HepG2 (cell line): ENCODE measurements around the gene SHF. TPM values are rescaled to one million over a fixed set of nuclear protein-coding genes. Genes with fewer than 3 reads are reported as not detected.

Experiments
- AHR ChIP-seq: IDR thresholded peaks from 2 replicates; pipeline ENCODE4 v1.6.1; 2018; ENCODE audit warnings: missing genetic modification reagents, missing compliant biosample characterization
- BHLHE40 ChIP-seq: IDR thresholded peaks from 2 replicates; pipeline ENCODE4 v1.6.1; 2011; ENCODE audit warnings: low read length, improper control_type of control experiment
- CBX5 ChIP-seq: sonication (generic); formaldehyde crosslinking; IDR thresholded peaks from 2 replicates; pipeline ENCODE4 v1.4.0; 2020; ENCODE audit warnings: missing genetic modification reagents, borderline replicate concordance
- DNMT1 ChIP-seq: sonication (generic); formaldehyde crosslinking; IDR thresholded peaks from 2 replicates; pipeline ENCODE4 v1.5.1; 2020; ENCODE audit warnings: mild to moderate bottlenecking, missing genetic modification reagents
- HDAC2 ChIP-seq: sonication (generic); formaldehyde crosslinking; IDR thresholded peaks from 2 replicates; pipeline ENCODE4 v1.4.0; 2020; ENCODE audit warnings: missing genetic modification reagents
- IRF2 ChIP-seq: IDR thresholded peaks from 2 replicates; pipeline ENCODE4 v1.6.1; 2018; ENCODE audit warnings: missing genetic modification reagents, missing compliant biosample characterization
- JUNB ChIP-seq: sonication (generic); formaldehyde crosslinking; IDR thresholded peaks from 2 replicates; pipeline ENCODE4 v1.8.0; 2022; ENCODE audit warnings: missing genetic modification reagents, mild to moderate bottlenecking, borderline replicate concordance
- KDM5B ChIP-seq: sonication (generic); formaldehyde crosslinking; IDR thresholded peaks from 2 replicates; pipeline ENCODE4 v1.4.0; 2020; ENCODE audit warnings: missing genetic modification reagents, mild to moderate bottlenecking, borderline replicate concordance
- MIXL1 ChIP-seq: IDR thresholded peaks from 2 replicates; pipeline ENCODE4 v1.6.1; 2016
- MTA1 ChIP-seq: sonication (generic); formaldehyde crosslinking; IDR thresholded peaks from 2 replicates; pipeline ENCODE4 v1.4.0; 2020; ENCODE audit warnings: missing genetic modification reagents, mild to moderate bottlenecking, borderline replicate concordance
- PRPF4 ChIP-seq: fragments of 200-400 bp; formaldehyde crosslinking; IDR thresholded peaks from 2 replicates; pipeline ENCODE4 v1.6.1; 2016; ENCODE audit warnings: low read length, low read depth; ENCODE audit not compliant: poor library complexity, severe bottlenecking
- SETDB1 ChIP-seq: sonication (generic); formaldehyde crosslinking; IDR thresholded peaks from 2 replicates; pipeline ENCODE4 v1.5.1; 2020; ENCODE audit warnings: missing genetic modification reagents, mild to moderate bottlenecking, borderline replicate concordance
- SKI ChIP-seq: fragments of 450-650 bp; IDR thresholded peaks from one replicate; pipeline ENCODE4 v1.6.1; 2018; ENCODE audit warnings: mild to moderate bottlenecking; ENCODE audit not compliant: partially characterized antibody
- TERF1 ChIP-seq: sonication (generic); formaldehyde crosslinking; IDR thresholded peaks from 2 replicates; pipeline ENCODE4 v1.8.0; 2022; ENCODE audit warnings: mild to moderate bottlenecking, missing genetic modification reagents, moderate library complexity
- ZFYVE20 ChIP-seq: sonication (generic); formaldehyde crosslinking; IDR thresholded peaks from 2 replicates; pipeline ENCODE4 v1.8.0; 2023; ENCODE audit warnings: low read depth, mild to moderate bottlenecking, moderate library complexity, missing genetic modification reagents, borderline replicate concordance
- ZNF20 ChIP-seq: sonication (generic); formaldehyde crosslinking; IDR thresholded peaks from 2 replicates; pipeline ENCODE4 v1.4.0; 2020; ENCODE audit warnings: mild to moderate bottlenecking, moderate library complexity, missing genetic modification reagents
- ZNF232 ChIP-seq: sonication (generic); formaldehyde crosslinking; IDR thresholded peaks from 2 replicates; pipeline ENCODE4 v1.4.0; 2020; ENCODE audit warnings: missing genetic modification reagents, borderline replicate concordance
- ZNF556 ChIP-seq: sonication (generic); formaldehyde crosslinking; IDR thresholded peaks from 2 replicates; pipeline ENCODE4 v1.4.0; 2020; ENCODE audit warnings: mild to moderate bottlenecking, missing genetic modification reagents, borderline replicate concordance
- ZNF616 ChIP-seq: sonication (generic); formaldehyde crosslinking; IDR thresholded peaks from 2 replicates; pipeline ENCODE4 v1.5.0; 2020; ENCODE audit warnings: low read depth, mild to moderate bottlenecking, missing genetic modification reagents
- ZNF670 ChIP-seq: sonication (generic); formaldehyde crosslinking; IDR thresholded peaks from 2 replicates; pipeline ENCODE4 v1.8.0; 2022; ENCODE audit warnings: mild to moderate bottlenecking, missing genetic modification reagents, borderline replicate concordance
- ZNF776 ChIP-seq: sonication (generic); formaldehyde crosslinking; IDR thresholded peaks from 2 replicates; pipeline ENCODE4 v1.4.0; 2020; ENCODE audit warnings: mild to moderate bottlenecking, missing genetic modification reagents
- ZNF841 ChIP-seq: sonication (generic); formaldehyde crosslinking; IDR thresholded peaks from 2 replicates; pipeline ENCODE4 v1.8.1; 2023; ENCODE audit warnings: missing genetic modification reagents, borderline replicate concordance
- polyA plus RNA-seq, 8 experiments: library from polyadenylated mRNA; depleted of rRNA in 3 of 8; stranded (reverse) in 7 of 8; unstranded in 1 of 8; fragments of >200 nt; fragmentation: Illumina TruSeq in 4 of 8; extraction: Trizol in 4 of 8; gene quantifications; 2 replicates each; pipeline versions ENCODE4 v1.2.1 to v1.2.3, GENCODE V29; 2011 to 2016; ENCODE audit warnings: low read depth in 4 of 8, missing spikeins in 1 of 8, mixed read lengths in 1 of 8; ENCODE audit not compliant: insufficient read depth in 1 of 8
- total RNA-seq, 5 experiments: library from RNA; depleted of rRNA; stranded (reverse); fragments of >200 nt; fragmentation: Illumina TruSeq; extraction: Trizol; gene quantifications; 2 replicates each; pipeline ENCODE4 v1.2.3, GENCODE V29; 2016; ENCODE audit warnings: low read depth in 1 of 5
- TF ChIP-seq, protein P1 (sequence below): sonication (generic); formaldehyde crosslinking; IDR thresholded peaks from 2 replicates; pipeline ENCODE4 v1.5.1; 2020; ENCODE audit warnings: missing genetic modification reagents, mild to moderate bottlenecking, borderline replicate concordance
- TF ChIP-seq, protein P2 (sequence below): IDR thresholded peaks from 2 replicates; pipeline ENCODE4 v1.6.1; 2018; ENCODE audit warnings: missing genetic modification reagents, mild to moderate bottlenecking, missing compliant biosample characterization
- TF ChIP-seq, protein P3 (sequence below): sonication (generic); formaldehyde crosslinking; IDR thresholded peaks from 2 replicates; pipeline ENCODE4 v1.8.0; 2022; ENCODE audit warnings: mild to moderate bottlenecking, missing genetic modification reagents

SHF gene
- total and polyA plus RNA-seq, 2 of the 13 experiments (the other 11 are each of a cell fraction or from before 2014, with no cell fraction given): 20.9 to 25.5 TPM

GRCh38 chr15:45200799-45201556 lies 13.2 kb upstream of the SHF start (continued):
- TF ChIP-seq SETDB1 (CRISPR knock-in tag) (no peak), BHLHE40 (no peak), JUNB (CRISPR knock-in tag) (no peak), ZNF841 (CRISPR knock-in tag) (0 out of 2 replicates have a peak, but pooled peaks have one; percentile 45), CBX5 (peak; percentile 76), ZNF616 (CRISPR knock-in tag) (no peak), TERF1 (CRISPR knock-in tag) (no peak), IRF2 (peak; percentile 65; the same call in 1 of the 2 replicates), MTA1 (0 out of 2 replicates have a peak, but pooled peaks have one; percentile 3), ZNF556 (CRISPR knock-in tag) (no peak), SKI (no peak), AHR (CRISPR knock-in tag) (no peak), HDAC2 (peak; percentile 15; the same call in 1 of the 2 replicates), PRPF4 (no peak), ZFYVE20 (no peak), ZNF232 (no peak), ZNF20 (CRISPR knock-in tag) (no peak), ZNF670 (CRISPR knock-in tag) (peak; percentile 77), DNMT1 (CRISPR knock-in tag) (no peak), ZNF776 (CRISPR knock-in tag) (no peak), MIXL1 (CRISPR knock-in tag) (0 out of 2 replicates have a peak, but pooled peaks have one; percentile 48), KDM5B (CRISPR knock-in tag) (0 out of 2 replicates have a peak, but pooled peaks have one; percentile 56)
- TF ChIP-seq, protein P1, sequence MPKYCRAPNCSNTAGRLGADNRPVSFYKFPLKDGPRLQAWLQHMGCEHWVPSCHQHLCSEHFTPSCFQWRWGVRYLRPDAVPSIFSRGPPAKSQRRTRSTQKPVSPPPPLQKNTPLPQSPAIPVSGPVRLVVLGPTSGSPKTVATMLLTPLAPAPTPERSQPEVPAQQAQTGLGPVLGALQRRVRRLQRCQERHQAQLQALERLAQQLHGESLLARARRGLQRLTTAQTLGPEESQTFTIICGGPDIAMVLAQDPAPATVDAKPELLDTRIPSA (CRISPR knock-in tag): 0 out of 2 replicates have a peak, but pooled peaks have one; percentile 31
- TF ChIP-seq, protein P2, sequence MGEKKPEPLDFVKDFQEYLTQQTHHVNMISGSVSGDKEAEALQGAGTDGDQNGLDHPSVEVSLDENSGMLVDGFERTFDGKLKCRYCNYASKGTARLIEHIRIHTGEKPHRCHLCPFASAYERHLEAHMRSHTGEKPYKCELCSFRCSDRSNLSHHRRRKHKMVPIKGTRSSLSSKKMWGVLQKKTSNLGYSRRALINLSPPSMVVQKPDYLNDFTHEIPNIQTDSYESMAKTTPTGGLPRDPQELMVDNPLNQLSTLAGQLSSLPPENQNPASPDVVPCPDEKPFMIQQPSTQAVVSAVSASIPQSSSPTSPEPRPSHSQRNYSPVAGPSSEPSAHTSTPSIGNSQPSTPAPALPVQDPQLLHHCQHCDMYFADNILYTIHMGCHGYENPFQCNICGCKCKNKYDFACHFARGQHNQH (CRISPR knock-in tag): peak; percentile 44; the same call in 1 of the 2 replicates
- TF ChIP-seq, protein P3, sequence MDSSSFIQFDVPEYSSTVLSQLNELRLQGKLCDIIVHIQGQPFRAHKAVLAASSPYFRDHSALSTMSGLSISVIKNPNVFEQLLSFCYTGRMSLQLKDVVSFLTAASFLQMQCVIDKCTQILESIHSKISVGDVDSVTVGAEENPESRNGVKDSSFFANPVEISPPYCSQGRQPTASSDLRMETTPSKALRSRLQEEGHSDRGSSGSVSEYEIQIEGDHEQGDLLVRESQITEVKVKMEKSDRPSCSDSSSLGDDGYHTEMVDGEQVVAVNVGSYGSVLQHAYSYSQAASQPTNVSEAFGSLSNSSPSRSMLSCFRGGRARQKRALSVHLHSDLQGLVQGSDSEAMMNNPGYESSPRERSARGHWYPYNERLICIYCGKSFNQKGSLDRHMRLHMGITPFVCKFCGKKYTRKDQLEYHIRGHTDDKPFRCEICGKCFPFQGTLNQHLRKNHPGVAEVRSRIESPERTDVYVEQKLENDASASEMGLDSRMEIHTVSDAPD (CRISPR knock-in tag): 0 out of 2 replicates have a peak, but pooled peaks have one; percentile 0
